Prostate gland (tissue), 2 donors: ENCODE measurements around the gene GPR4. TPM values are rescaled to one million over a fixed set of nuclear protein-coding genes. Genes with fewer than 3 reads are reported as not detected.

Experiments
- DNase-seq: peaks from one replicate; pipeline ENCODE4 v3.0.0-alpha.2; 2019; ENCODE audit warnings: low spot score
- H3K27ac ChIP-seq, 2 donors: fragments of 200-600 bp; sonication (generic); 2 replicates each; pipeline ENCODE4 v1.5.1; 2017 to 2019
- H3K27me3 ChIP-seq: fragments of 200-600 bp; sonication (generic); replicated peaks from 2 replicates; pipeline ENCODE4 v1.5.1; 2019; ENCODE audit not compliant: insufficient read depth
- H3K36me3 ChIP-seq, 2 donors: fragments of 200-600 bp; sonication (generic); 1 replicate in 1 of 2; 2 replicates in 1 of 2; pipeline versions ENCODE4 v1.5.1 to v1.8.1; 2017 to 2019
- H3K4me1 ChIP-seq: fragments of 200-600 bp; sonication (generic); replicated peaks from 2 replicates; pipeline ENCODE4 v1.5.1; 2019
- H3K4me3 ChIP-seq, 2 donors: fragments of 200-600 bp; sonication (generic); 2 replicates each; pipeline ENCODE4 v1.5.1; 2017 to 2019
- H3K9me3 ChIP-seq: fragments of 200-600 bp; sonication (generic); 2 replicates; pipeline ENCODE4 v1.5.1; 2017
- POLR2A ChIP-seq: fragments of 450-650 bp; IDR thresholded peaks from one replicate; pipeline ENCODE4 v1.6.1; 2016; ENCODE audit warnings: antibody characterized with exemption, mild to moderate bottlenecking
- POLR2AphosphoS5 ChIP-seq: sonication (generic); formaldehyde crosslinking; IDR thresholded peaks from one replicate; pipeline ENCODE4 v1.6.1; 2017; ENCODE audit warnings: antibody characterized with exemption
- WGBS: methylation state at CpG from one replicate; pipeline ENCODE4 v1.1.5; 2018; 5-methylcytosine and 5-hydroxymethylcytosine counted together
- intact Hi-C: fragments of 100-400 bp; cut with DNase I; formaldehyde crosslinking; loops from one replicate; pipeline ENCODE4 v1.14.2; 2022
- total RNA-seq, 2 donors: library from RNA; depleted of rRNA; stranded (reverse); fragments of >200 nt; gene quantifications; one replicate each; pipeline ENCODE4 v1.1.0, GENCODE V29; 2016
- TF ChIP-seq, protein P1 (sequence below), 4 experiments: fragments of 200-600 bp in 2 of 4; fragments of 450-650 bp in 2 of 4; sonication (generic) in 2 of 4; IDR thresholded peaks; 1 replicate in 3 of 4; 2 replicates in 1 of 4; pipeline ENCODE4 v1.5.1; 2016 to 2019; ENCODE audit warnings: antibody characterized with exemption in 4 of 4, mild to moderate bottlenecking in 2 of 4, moderate library complexity in 2 of 4

GPR4 gene
- total RNA-seq, 2 donors from 2014 or later: 0.55 to 2.4 TPM

DNA sequence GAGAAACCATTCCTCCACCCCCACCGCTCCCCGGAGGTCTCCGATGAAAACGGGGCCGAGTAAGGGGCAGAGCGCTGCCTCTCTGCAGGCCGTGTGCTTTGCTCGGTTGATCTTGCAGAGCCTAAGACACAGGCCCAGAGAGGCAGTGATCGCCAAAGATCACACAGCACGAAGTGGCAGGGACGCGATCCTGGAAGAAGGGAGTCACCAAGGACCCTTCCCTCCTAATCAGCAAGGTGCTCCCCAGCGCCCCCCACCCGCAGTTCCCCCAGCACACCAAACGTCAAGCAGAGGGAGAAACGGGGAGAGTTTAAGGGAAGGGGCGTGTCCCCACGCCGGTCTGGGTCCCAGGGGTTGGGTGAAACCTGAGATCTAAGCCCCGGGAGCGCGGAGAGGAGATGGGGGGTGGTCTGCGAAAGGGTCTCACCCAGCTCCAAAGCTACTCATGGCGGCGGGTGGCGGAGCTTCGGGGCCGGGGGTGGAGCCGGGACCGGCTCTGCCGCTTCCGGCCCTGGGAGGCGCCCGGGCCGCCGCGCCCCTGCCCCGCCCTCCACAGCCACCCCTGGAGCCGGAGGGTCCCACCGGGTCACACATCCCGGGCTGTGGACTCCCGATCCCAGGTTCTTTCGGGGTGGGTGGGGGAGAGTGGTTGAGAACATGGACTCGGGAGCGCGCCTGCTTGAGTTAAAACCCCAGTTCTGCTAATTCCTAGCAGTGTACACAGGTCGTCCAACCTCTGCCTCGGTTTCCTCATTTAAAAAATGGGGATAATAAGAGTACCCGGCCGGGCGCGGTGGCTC lies 37.1 kb upstream of the GPR4 start, which contains the start of gene EML2:
Gene EML2 (minus strand): TSS at position 468 of the 800 bp plus-strand sequence. CDS start 21 bp downstream, at position 447.
- Histone ChIP-seq H3K4me1 (peaks cover 6% of the 10 kb centered on the region), H3K36me3 (no peaks in the 10 kb centered on the region), H3K27me3 (no peaks in the 10 kb centered on the region), H3K4me3 (peak within 1 kb of the TSS; percentile 64 to 69), H3K9me3 (no peaks in the 10 kb centered on the region), H3K27ac (peak within 1 kb of the TSS; percentile 60 to 62)
- TF ChIP-seq POLR2AphosphoS5 (no peak), POLR2A (peak; percentile 61)
- TF ChIP-seq, protein P1, sequence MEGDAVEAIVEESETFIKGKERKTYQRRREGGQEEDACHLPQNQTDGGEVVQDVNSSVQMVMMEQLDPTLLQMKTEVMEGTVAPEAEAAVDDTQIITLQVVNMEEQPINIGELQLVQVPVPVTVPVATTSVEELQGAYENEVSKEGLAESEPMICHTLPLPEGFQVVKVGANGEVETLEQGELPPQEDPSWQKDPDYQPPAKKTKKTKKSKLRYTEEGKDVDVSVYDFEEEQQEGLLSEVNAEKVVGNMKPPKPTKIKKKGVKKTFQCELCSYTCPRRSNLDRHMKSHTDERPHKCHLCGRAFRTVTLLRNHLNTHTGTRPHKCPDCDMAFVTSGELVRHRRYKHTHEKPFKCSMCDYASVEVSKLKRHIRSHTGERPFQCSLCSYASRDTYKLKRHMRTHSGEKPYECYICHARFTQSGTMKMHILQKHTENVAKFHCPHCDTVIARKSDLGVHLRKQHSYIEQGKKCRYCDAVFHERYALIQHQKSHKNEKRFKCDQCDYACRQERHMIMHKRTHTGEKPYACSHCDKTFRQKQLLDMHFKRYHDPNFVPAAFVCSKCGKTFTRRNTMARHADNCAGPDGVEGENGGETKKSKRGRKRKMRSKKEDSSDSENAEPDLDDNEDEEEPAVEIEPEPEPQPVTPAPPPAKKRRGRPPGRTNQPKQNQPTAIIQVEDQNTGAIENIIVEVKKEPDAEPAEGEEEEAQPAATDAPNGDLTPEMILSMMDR (IDR thresholded peaks at IDR 0.05): peak in 1 of 4 experiments; percentile 17
- intact Hi-C loops: no loop called here
- WGBS: 4% methylated on average over 45 of the region's 52 CpGs
- peak; percentile 34 for DNase-seq

DNA sequence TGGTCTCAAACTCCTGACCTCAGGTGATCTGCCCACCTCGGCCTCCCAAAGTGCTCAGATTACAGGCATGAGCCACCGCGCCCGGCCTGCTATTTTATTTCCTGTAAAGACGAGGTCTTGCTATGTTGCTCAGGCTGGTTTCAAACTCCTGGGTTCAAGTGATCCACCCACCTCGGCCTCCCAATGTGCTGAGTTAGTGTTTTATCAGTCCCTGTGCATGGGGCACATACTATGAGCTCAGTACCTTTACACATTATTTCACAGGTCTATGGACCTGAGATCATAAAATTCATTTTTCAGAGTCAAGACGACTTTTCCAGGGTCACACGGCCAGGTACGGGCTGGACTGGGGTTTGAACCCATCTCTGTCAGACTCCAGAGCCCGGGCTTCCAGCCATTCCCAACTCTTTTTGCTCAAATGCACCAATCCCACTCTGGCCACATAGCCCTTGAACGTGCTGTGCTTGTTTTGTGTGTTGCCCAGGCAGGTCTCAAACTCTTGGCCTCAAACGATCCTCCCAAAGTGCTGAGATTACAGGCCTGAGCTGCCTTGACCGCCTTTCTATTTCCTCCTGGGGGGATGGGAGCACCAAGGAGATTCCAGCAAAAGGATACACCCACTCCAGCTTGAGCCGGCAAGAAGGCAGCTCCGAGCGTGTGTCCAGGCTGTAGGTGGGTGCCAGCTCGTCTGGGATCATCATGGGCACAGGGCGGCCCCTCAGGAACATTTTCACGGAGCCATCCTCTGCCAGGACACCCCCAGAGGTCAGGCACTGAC lies 36.1 kb upstream of the GPR4 start:
- peaks cover 6% of the 10 kb centered on the region for H3K4me1 ChIP-seq
- intact Hi-C loops: no loop called here
- no peaks in the 10 kb centered on the region for H3K9me3 ChIP-seq
- 54% methylated on average over 19 of the region's 19 CpGs for WGBS
- no peaks in the 10 kb centered on the region for H3K27me3 ChIP-seq
- DNase-seq: peak; percentile 41
- TF ChIP-seq POLR2A: peak; percentile 64
- TF ChIP-seq, protein P1 (IDR thresholded peaks at IDR 0.05): no peak
- peak; percentile 44 for TF ChIP-seq POLR2AphosphoS5
- peak overlapping the region; percentile 64 to 69 for H3K4me3 ChIP-seq
- H3K36me3 ChIP-seq: no peaks in the 10 kb centered on the region
- peak overlapping the region in 1 of 2 donors; percentile 60 for H3K27ac ChIP-seq

DNA sequence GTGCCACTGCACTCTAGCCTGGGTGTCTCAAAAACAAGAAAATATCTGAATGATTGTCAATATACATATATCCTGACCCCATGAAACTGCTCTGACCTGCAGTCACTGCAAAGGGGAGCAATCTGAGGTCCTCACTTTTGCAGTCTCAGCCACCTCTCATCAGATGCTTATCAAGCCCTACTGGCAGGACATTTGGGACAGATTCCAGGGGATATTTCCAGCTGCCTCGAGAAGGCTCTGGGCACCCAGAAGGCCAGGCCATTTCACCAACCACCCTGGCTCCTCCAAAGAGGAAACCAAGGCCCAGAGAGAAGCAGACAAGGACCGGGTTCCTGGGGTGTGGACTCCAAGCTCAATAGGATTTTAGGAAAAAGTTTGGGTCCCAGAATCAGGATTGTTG lies 34.9 kb upstream of the GPR4 start:
- H3K4me1 ChIP-seq: peaks cover under 1% of the 10 kb centered on the region
- TF ChIP-seq POLR2A: no peak
- TF ChIP-seq, protein P1 (IDR thresholded peaks at IDR 0.05): no peak
- TF ChIP-seq POLR2AphosphoS5: no peak
- no peak for DNase-seq
- intact Hi-C loops: no loop called here
- H3K4me3 ChIP-seq: no peak overlapping the region
- no peak overlapping the region for H3K27ac ChIP-seq
- WGBS: 54% methylated on average over 2 of the region's 2 CpGs
- H3K9me3 ChIP-seq: no peaks in the 10 kb centered on the region
- no peaks in the 10 kb centered on the region for H3K27me3 ChIP-seq
- H3K36me3 ChIP-seq: no peaks in the 10 kb centered on the region

DNA sequence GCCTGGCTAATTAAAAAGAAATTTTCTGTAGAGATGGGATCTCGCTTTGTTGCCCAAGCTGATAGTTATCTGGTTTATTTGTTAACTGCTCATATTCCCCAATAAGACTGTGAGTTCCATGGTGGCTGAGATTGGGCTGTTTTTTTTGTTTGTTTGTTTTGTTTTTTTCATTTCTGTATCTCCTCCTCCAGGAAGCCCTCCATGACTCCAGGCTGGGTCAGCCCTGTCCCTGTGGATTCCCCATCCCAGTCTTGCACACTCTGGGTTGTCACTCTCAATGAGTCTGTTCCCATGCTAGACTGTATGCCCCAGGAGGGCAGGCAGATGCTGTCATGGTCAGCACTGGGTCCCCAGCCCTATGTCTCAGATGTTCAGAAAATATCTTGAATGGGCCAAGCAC lies 34.3 kb upstream of the GPR4 start:
- no peaks in the 10 kb centered on the region for H3K9me3 ChIP-seq
- WGBS: 55% methylated on average over 1 of the region's 1 CpG
- no peaks in the 10 kb centered on the region for H3K4me1 ChIP-seq
- H3K4me3 ChIP-seq: no peak overlapping the region
- H3K36me3 ChIP-seq: no peaks in the 10 kb centered on the region
- H3K27me3 ChIP-seq: no peaks in the 10 kb centered on the region
- DNase-seq: no peak
- no peak for TF ChIP-seq POLR2AphosphoS5
- TF ChIP-seq, protein P1 (IDR thresholded peaks at IDR 0.05): no peak
- TF ChIP-seq POLR2A: no peak
- intact Hi-C loops: no loop called here
- no peak overlapping the region for H3K27ac ChIP-seq
